ENCODE measurements around the gene COL5A1.

Gene COL5A1

DNA sequence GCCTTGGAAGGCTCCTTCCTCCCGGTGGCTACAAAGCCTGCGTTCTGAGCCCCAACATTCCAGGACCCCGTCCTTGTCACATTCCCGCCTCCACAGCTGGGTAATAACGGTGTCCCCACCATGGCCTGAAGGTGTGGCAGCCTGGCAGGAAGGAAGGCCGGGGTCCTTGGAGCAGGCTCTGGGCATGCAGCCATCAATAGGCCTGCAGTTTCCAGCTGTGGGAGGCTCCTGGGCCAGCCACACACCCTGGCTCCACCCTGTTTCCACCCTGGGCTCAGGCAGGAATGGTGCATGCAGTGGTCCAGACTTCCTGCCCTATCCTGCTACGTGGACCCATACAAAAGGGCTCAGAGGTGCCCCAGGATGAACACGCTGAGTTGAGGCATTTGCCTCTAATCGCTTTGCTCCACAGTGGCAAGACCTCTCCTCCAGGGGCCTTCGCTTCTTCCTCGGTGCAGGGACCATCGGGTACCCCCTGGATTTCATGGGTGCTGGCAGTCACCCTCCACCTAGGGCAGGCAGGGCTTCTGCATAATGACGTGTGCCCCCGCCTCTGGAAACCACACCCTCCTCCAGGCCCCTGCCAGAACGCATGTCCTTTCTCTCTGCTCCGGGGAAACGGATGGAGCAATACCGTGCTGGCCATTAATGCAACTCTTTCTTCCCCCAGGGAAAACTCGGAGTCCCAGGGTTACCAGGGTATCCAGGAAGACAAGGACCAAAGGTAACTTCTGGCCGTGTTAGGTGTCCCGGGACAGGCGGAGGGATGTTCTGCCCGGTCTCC, 143.9 kb downstream of the COL5A1 start:
- H3K4me3 ChIP-seq (ENCODE audit: low read length): no peak overlapping the region
- no peak for DNase-seq (ENCODE audit: low read depth)
- TF ChIP-seq, protein P1, sequence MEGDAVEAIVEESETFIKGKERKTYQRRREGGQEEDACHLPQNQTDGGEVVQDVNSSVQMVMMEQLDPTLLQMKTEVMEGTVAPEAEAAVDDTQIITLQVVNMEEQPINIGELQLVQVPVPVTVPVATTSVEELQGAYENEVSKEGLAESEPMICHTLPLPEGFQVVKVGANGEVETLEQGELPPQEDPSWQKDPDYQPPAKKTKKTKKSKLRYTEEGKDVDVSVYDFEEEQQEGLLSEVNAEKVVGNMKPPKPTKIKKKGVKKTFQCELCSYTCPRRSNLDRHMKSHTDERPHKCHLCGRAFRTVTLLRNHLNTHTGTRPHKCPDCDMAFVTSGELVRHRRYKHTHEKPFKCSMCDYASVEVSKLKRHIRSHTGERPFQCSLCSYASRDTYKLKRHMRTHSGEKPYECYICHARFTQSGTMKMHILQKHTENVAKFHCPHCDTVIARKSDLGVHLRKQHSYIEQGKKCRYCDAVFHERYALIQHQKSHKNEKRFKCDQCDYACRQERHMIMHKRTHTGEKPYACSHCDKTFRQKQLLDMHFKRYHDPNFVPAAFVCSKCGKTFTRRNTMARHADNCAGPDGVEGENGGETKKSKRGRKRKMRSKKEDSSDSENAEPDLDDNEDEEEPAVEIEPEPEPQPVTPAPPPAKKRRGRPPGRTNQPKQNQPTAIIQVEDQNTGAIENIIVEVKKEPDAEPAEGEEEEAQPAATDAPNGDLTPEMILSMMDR (conservative IDR thresholded peaks at IDR 0.05; ENCODE audit: low read length): no peak

DNA sequence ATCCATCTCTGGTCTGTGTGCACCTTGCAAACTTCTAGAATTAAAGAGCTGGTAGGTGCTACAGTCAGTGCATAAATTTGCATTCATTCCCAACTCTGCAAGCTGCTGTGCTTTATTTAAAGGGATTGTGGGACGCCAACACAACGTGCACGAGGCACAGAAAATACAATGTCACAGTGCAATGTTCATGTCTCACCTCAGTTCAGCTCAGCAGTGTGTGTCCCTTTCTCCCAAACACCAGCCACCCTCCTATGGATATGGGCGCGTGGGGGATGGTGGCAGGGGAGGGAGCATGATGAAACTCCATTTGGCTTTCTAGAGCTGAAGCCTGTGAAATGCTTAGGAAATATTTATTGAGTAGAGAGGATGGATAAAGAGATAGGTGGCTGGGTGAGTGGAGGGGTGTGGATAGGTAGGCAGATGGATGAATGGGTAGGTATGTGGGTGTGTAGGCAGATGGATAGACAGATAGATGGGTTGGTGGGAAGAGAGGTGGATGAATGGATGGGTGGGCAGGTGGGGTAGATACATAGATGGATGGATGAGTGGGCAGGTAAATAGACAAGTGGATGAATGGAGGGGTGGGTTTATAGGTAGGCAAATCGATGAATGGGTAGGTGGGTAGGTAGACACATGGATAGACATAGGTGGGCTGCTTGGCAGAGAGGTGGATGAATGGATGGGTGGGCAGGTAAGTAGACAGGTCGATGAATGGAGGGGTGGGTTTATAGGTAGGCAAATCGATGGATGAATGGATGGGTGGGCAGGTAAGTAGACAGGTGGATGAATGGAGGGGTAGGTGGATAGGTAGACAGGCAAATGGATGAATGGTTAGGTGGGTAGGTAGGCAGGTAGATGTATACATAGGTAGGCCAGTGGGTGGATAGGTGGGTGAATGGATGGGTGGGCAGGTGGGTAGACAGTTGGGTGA, 146.3 kb downstream of the COL5A1 start:
- TF ChIP-seq, protein P1 (conservative IDR thresholded peaks at IDR 0.05; ENCODE audit: low read length): no peak
- H3K4me3 ChIP-seq (ENCODE audit: low read length): no peak overlapping the region
- DNase-seq (ENCODE audit: low read depth): no peak

DNA sequence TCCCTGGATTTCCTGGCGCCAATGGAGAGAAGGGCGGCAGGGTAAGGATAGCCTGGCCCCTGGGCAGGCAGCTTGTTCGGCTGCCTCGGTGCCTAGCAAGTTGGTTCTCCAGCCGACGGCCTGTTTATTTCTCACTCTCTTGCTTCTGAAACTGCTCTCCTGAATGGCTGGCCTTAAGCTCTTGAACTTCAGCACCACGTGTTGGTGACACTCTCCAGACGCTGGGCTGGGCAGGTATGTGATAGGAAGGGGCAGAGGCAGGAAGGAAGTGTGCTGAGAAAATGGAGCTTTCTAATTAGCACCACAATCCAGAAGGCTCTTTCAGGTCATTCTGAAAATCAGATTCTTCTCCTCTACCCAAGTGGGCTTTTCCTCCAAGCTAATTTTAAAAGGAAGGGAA, 147.6 kb downstream of the COL5A1 start:
- H3K4me3 ChIP-seq (ENCODE audit: low read length): no peak overlapping the region
- DNase-seq (ENCODE audit: low read depth): no peak
- TF ChIP-seq, protein P1 (conservative IDR thresholded peaks at IDR 0.05; ENCODE audit: low read length): no peak

DNA sequence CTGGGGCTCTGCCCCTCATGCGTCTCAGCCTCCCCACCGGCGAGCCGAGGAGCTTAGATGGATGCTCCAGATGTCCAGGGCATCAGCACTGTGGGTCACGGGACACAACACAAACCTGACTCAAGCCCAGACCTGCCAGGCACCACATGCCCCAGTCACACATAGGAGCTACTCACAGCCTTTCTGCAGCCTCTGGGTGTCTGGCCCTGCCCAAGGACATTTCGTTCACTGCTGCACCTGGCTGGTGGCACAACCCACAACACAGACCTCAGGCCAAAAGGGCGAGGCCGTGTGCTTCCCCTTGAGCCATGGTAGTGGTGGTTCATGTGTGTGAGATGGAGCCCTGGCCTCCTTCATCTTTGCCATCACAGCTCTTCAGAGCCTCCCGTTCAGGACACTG, 149.4 kb downstream of the COL5A1 start:
- TF ChIP-seq, protein P1 (conservative IDR thresholded peaks at IDR 0.05; ENCODE audit: low read length): no peak
- DNase-seq (ENCODE audit: low read depth): no peak
- no peak overlapping the region for H3K4me3 ChIP-seq (ENCODE audit: low read length)

DNA sequence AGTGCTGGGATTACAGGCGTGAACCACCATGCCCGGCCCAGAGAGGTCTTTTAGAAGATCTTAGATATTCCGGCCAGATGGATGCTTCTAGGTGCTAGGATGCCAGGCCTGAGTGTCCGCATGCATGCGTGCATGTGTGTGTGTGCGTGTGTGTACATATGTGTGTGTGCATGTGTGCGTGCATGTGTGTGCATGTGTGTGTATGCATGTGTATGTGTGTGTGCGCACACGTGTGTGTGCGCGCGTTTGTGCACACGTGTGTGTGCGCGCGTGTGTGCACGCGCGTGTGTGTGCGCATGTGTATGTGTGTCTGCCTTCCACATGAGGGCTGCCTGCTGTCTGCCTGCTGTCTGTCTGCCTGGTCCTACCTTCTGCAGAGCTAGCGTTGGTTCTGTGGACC, 151.0 kb downstream of the COL5A1 start:
- TF ChIP-seq, protein P1 (conservative IDR thresholded peaks at IDR 0.05; ENCODE audit: low read length): no peak
- no peak overlapping the region for H3K4me3 ChIP-seq (ENCODE audit: low read length)
- DNase-seq (ENCODE audit: low read depth): no peak

DNA sequence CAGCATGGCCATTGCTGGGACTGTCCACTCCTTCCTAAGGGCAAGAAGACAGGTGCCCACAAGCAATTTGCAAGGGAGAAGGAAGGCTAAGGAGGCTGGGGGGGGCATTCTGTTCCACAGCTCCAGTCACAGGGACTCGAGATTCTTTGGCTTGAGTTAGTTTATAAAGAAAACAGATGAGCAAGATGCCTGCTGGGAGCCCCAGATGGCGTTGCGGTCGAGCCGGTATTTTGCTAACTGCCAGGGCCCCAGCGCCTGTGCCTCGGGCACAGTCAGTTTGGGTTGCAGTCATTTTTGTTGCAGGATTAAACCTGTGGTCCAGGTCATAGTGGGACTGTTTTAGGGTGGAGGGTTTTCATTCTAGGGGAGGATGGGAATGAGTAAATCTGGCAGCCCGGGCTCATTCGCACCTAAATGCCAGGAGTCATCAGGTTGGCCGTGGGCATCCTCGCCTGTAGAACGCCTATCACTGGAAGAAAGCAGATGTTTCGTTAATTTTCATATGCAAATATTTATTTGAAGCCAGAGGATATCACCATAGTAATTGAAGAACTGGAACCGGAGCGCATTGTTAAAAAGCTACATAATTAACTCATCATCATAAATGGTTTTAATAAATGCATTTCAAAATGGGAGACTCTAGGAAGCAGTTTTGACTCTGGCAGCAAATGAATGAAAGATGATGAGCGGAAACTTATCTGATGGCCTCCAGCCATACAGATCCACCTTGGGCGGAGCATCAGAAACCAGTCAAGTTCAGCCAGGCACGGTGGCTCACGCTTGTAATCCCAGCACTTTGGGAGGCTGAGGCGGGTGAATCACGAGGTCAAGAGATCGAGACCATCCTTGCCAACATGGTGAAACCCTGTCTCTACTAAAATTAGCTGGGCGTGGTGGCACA, 151.9 kb downstream of the COL5A1 start:
- TF ChIP-seq, protein P1 (conservative IDR thresholded peaks at IDR 0.05; ENCODE audit: low read length): no peak
- DNase-seq (ENCODE audit: low read depth): peak; percentile 62
- H3K4me3 ChIP-seq (ENCODE audit: low read length): no peak overlapping the region
